Smooth muscle cell (in vitro differentiated cells): Measurements from ENCODE around the gene RMI2. TPM values are rescaled to one million over a fixed set of nuclear protein-coding genes. Genes with fewer than 3 reads are reported as not detected.

Experiments
- DNase-seq: peaks from one replicate; lab custom pipeline; 2025; ENCODE audit not compliant: unreplicated experiment; lab: John Stamatoyannopoulos, UW
- H2AFZ ChIP-seq: fragments of 200-600 bp; sonication (generic); 2 replicates; pipeline ENCODE4 v1.6.0; 2016; ENCODE audit warnings: antibody characterized with exemption, low read depth, mild to moderate bottlenecking
- H3F3A ChIP-seq: fragments of 200-600 bp; sonication (generic); 2 replicates; pipeline ENCODE4 v1.6.0; 2017; ENCODE audit warnings: antibody characterized with exemption, low read depth
- H3K27ac ChIP-seq: fragments of 200-600 bp; sonication (generic); 2 replicates; pipeline ENCODE4 v1.5.1; 2016; ENCODE audit warnings: low read depth, mild to moderate bottlenecking
- H3K27me3 ChIP-seq: fragments of 200-600 bp; sonication (generic); 2 replicates; pipeline ENCODE4 v1.6.1; 2016; ENCODE audit warnings: low read depth, mild to moderate bottlenecking
- H3K36me3 ChIP-seq: fragments of 200-600 bp; sonication (generic); 2 replicates; pipeline ENCODE4 v1.5.1; 2016; ENCODE audit warnings: low read depth
- H3K4me1 ChIP-seq: fragments of 200-600 bp; sonication (generic); 2 replicates; pipeline ENCODE4 v1.5.1; 2016; ENCODE audit warnings: low read depth
- H3K4me2 ChIP-seq: fragments of 200-600 bp; sonication (generic); 2 replicates; pipeline ENCODE4 v1.6.0; 2016; ENCODE audit warnings: mild to moderate bottlenecking
- H3K4me3 ChIP-seq: fragments of 200-600 bp; sonication (generic); 2 replicates; pipeline ENCODE4 v1.5.1; 2016; ENCODE audit warnings: mild to moderate bottlenecking
- H3K79me2 ChIP-seq: fragments of 200-600 bp; sonication (generic); 2 replicates; pipeline ENCODE4 v1.6.0; 2016; ENCODE audit warnings: low read depth, mild to moderate bottlenecking
- H3K9ac ChIP-seq: fragments of 200-600 bp; sonication (generic); 2 replicates; pipeline ENCODE4 v1.6.0; 2016; ENCODE audit warnings: low read depth
- H3K9me3 ChIP-seq: fragments of 200-600 bp; sonication (generic); replicated peaks from 2 replicates; pipeline ENCODE4 v1.5.1; 2016; ENCODE audit warnings: low read depth
- H4K20me1 ChIP-seq: fragments of 200-600 bp; sonication (generic); 2 replicates; pipeline ENCODE4 v1.6.0; 2016; ENCODE audit warnings: low read depth
- WGBS: methylation state at CpG from one replicate; pipeline ENCODE4 v1.1.7; 2016; ENCODE audit warnings: low lambda C conversion rate; 5-methylcytosine and 5-hydroxymethylcytosine counted together
- polyA plus RNA-seq: library from polyadenylated mRNA; unstranded; fragments of >200 nt; fragmentation: Nextera tagmentation; extraction: Ambion mirVana; gene quantifications from 2 replicates; pipeline ENCODE4 v1.2.1, GENCODE V29; 2016
- total RNA-seq: library from RNA; depleted of rRNA; stranded (reverse); fragments of >200 nt; gene quantifications from 2 replicates; pipeline ENCODE4 v1.2.3, GENCODE V29; 2014
- TF ChIP-seq, protein P1 (sequence below): fragments of 200-600 bp; sonication (generic); IDR thresholded peaks from 2 replicates; pipeline ENCODE4 v1.5.1; 2017; ENCODE audit warnings: borderline replicate concordance, mild to moderate bottlenecking, antibody characterized with exemption; ENCODE audit not compliant: insufficient read depth, poor library complexity, severe bottlenecking

Gene RMI2
- total and polyA plus RNA-seq, 2 experiments from 2014 or later, result 6.1 to 11.3 TPM

DNA sequence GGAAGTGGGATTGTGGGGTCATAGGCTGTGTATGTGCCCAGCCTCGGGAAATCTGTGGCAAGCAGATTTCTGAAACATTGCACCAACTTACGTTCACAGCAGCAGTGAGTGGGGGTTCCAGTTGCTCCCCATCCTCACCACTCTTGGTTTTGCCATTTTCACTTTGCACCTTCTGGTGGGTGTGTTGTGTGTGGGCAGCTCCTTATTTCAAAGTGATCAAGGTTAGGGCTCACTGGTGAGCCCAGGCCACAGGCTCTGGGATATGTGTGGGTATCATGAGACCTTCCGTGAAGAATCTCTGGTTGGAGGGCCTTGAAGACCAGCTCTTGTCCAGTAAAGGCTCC, 34.7 kb upstream of the RMI2 start:
- H3K79me2 ChIP-seq, result no peaks in the 10 kb centered on the region
- peak overlapping the region; percentile 29 for H3K27ac ChIP-seq
- no peak for DNase-seq
- H3K36me3 ChIP-seq, result no peaks in the 10 kb centered on the region
- TF ChIP-seq, protein P1, sequence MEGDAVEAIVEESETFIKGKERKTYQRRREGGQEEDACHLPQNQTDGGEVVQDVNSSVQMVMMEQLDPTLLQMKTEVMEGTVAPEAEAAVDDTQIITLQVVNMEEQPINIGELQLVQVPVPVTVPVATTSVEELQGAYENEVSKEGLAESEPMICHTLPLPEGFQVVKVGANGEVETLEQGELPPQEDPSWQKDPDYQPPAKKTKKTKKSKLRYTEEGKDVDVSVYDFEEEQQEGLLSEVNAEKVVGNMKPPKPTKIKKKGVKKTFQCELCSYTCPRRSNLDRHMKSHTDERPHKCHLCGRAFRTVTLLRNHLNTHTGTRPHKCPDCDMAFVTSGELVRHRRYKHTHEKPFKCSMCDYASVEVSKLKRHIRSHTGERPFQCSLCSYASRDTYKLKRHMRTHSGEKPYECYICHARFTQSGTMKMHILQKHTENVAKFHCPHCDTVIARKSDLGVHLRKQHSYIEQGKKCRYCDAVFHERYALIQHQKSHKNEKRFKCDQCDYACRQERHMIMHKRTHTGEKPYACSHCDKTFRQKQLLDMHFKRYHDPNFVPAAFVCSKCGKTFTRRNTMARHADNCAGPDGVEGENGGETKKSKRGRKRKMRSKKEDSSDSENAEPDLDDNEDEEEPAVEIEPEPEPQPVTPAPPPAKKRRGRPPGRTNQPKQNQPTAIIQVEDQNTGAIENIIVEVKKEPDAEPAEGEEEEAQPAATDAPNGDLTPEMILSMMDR, result no peak
- H3F3A ChIP-seq, result no peaks in the 10 kb centered on the region
- WGBS, result 98% methylated on average over 3 of the region's 3 CpGs
- H4K20me1 ChIP-seq, result no peaks in the 10 kb centered on the region
- H3K4me3 ChIP-seq, result no peak overlapping the region
- no peak overlapping the region for H2AFZ ChIP-seq
- H3K9me3 ChIP-seq, result no peaks in the 10 kb centered on the region
- no peak overlapping the region for H3K9ac ChIP-seq
- no peaks in the 10 kb centered on the region for H3K27me3 ChIP-seq
- H3K4me1 ChIP-seq, result peaks cover 11% of the 10 kb centered on the region
- H3K4me2 ChIP-seq, result no peak overlapping the region

DNA sequence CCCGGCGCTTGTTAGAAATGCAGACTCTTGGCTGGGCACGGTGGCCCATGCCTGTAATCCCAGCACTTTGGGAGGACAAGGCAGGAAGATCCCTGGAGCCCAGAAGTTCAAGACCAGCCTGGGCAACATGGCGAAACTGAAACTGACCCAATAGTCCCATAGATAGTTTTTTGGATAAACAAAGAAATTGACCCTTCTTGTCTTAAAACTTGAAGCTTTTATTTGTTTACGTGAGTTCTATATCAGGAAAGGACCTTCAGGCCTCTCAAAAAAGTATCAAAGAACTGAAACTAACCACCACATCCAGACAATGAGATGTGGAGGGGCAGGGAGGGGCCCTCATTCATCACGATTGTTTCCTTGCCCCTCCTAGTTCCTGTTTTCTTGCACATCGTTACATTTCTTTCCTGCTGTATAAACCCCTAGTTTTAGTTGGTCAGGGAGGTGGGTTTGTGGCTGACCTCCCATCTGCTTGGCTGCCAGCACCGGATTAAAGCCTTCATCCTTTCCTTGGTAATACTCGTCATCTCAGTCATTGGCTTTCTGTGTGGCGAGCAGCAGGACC, 34.2 kb upstream of the RMI2 start:
- Histone ChIP-seq H3K36me3 (no peaks in the 10 kb centered on the region), H3K27me3 (no peaks in the 10 kb centered on the region), H3K9ac (peak overlapping the region; percentile 25), H3K4me1 (peaks cover 16% of the 10 kb centered on the region), H3K27ac (peak overlapping the region; percentile 29), H4K20me1 (no peaks in the 10 kb centered on the region), H3K79me2 (no peaks in the 10 kb centered on the region), H3K4me2 (no peak overlapping the region), H3K4me3 (no peak overlapping the region), H2AFZ (no peak overlapping the region), H3F3A (no peaks in the 10 kb centered on the region), H3K9me3 (no peaks in the 10 kb centered on the region)
- no peak for DNase-seq
- 78% methylated on average over 9 of the region's 10 CpGs for WGBS
- TF ChIP-seq, protein P1, result no peak

DNA sequence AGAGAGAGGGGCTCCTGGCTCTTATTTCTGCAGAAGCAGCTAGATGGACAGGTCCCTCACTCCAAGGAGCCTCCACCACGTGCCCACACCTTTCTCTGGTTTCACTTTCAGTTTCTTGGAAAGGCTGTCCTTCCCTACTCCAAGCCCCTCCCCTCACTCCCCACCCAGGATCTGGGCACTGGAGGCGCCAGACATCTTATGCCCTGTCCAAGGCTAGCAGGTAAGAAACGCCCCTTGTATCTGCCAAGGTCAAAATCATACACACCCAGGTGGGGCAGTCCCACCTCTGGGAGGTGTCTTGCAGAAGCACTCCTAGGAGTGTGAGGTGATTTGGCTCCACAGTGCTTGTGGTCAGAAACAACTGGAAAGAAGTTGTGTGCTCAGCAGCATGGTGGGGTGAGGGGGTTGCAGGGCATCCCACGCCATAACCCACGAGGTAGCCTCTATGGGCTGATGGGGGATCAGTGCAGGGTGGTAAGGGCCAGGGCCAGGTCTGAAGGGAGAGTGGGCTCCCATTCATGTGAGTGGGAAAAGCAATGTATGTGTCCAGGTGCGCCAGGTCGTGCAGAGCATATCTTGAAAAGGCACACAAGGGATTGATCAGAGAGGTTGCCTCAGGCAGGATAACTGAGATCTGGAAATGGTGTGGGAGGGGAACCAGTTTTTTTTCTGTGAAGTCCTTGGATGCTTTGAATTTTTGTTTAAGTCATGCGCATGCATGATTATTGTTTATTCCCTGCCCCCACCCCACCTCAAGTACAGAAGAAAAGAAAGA, 32.4 kb upstream of the RMI2 start:
- no peaks in the 10 kb centered on the region for H4K20me1 ChIP-seq
- TF ChIP-seq, protein P1, result no peak
- H2AFZ ChIP-seq, result no peak overlapping the region
- WGBS, result 49% methylated on average over 8 of the region's 8 CpGs
- no peak overlapping the region for H3K27ac ChIP-seq
- H3K27me3 ChIP-seq, result no peaks in the 10 kb centered on the region
- H3F3A ChIP-seq, result no peaks in the 10 kb centered on the region
- H3K9me3 ChIP-seq, result no peaks in the 10 kb centered on the region
- H3K36me3 ChIP-seq, result no peaks in the 10 kb centered on the region
- no peaks in the 10 kb centered on the region for H3K79me2 ChIP-seq
- no peak for DNase-seq
- peaks cover 23% of the 10 kb centered on the region for H3K4me1 ChIP-seq
- H3K9ac ChIP-seq, result no peak overlapping the region
- H3K4me3 ChIP-seq, result no peak overlapping the region
- H3K4me2 ChIP-seq, result peak overlapping the region; percentile 56
